ENCODE measurements around the gene RASGEF1C. TPM values are rescaled to one million over a fixed set of nuclear protein-coding genes. Genes with fewer than 3 reads are reported as not detected.

Gene RASGEF1C
- total and polyA plus RNA-seq, 10 of the 15 experiments (the other 5 are each of a cell fraction or from before 2014, with no cell fraction given) = not detected

DNA sequence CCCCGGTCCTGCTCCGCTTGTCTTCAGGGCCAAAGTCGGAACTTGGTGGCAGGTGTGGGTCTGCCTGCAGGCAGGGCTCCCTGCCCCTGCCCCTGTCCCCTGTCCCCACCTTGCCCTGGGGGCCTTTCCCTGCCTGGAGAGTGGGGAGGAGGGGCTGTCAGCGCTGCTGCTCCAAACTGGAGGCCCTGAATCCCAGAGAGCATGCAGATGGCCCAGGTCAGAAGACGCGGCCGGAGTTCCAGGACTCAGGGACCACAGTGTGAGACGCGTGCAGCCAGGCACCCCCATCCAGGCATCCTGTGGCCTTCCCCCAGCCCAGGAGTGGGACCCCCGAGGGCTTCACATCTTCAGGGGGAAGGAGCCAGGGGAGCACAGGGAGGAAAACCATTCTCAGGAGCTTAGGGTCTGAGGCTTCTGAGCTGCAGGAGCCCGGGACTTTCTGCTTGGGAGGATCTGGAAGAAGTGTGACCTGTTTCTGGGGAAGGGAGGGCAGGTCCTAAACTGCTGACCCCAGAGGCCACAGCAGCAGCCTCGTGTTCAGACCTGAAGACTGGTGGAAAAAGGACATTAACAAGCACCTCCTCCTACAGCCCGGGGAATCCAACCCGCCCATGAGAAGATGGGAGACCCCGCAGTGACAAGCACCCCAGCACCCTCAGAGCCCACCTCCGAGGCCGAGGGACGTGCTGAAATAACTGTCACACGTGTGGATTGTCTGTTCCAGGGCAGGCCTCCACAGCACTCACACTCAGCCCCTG is 38.0 kb downstream of the RASGEF1C start:
- intact Hi-C loops (cut with micrococcal nuclease; ENCODE audit: unreplicated experiment) = no loop called here
- TF ChIP-seq ATF2 (IDR thresholded peaks at IDR 0.05; ENCODE audit: low read length) (no peak), MEF2B (IDR thresholded peaks at IDR 0.05; ENCODE audit: partially characterized antibody, poor library complexity, severe bottlenecking) (no peak), ZNF207 (IDR thresholded peaks at IDR 0.05; ENCODE audit: borderline replicate concordance) (no peak), POU2F2 (IDR thresholded peaks at IDR 0.05; ENCODE audit: borderline replicate concordance, low read depth, low read length) (no peak), GABPA (IDR thresholded peaks at IDR 0.05; ENCODE audit: low read depth) (no peak), ZNF24 (IDR thresholded peaks at IDR 0.05) (no peak), NR2C1 (IDR thresholded peaks at IDR 0.05) (no peak), SREBF2 (IDR thresholded peaks at IDR 0.05; ENCODE audit: low read length) (no peak), ZNF592 (IDR thresholded peaks at IDR 0.05) (no peak), CHD2 (IDR thresholded peaks at IDR 0.05; ENCODE audit: borderline replicate concordance, low read depth, low read length) (no peak), EED (IDR thresholded peaks at IDR 0.05; ENCODE audit: low read depth) (no peak), ATF3 (IDR thresholded peaks at IDR 0.05; ENCODE audit: borderline replicate concordance, extremely low read depth, low read depth, low read length) (no peak), SREBF1 (IDR thresholded peaks at IDR 0.05; ENCODE audit: low read length) (no peak), POLR2A (IDR thresholded peaks at IDR 0.05; ENCODE audit: low read depth, low read length) (no peak), RELA (IDR thresholded peaks at IDR 0.05; ENCODE audit: borderline replicate concordance, partially characterized antibody) (no peak), ZBED1 (IDR thresholded peaks at IDR 0.05; ENCODE audit: borderline replicate concordance) (no peak), TARDBP (IDR thresholded peaks at IDR 0.05; ENCODE audit: borderline replicate concordance) (no peak), NR2C2 (IDR thresholded peaks at IDR 0.05; ENCODE audit: borderline replicate concordance, control insufficient read depth, insufficient read length, low read depth) (no peak)
- TF ChIP-seq, protein P1, sequence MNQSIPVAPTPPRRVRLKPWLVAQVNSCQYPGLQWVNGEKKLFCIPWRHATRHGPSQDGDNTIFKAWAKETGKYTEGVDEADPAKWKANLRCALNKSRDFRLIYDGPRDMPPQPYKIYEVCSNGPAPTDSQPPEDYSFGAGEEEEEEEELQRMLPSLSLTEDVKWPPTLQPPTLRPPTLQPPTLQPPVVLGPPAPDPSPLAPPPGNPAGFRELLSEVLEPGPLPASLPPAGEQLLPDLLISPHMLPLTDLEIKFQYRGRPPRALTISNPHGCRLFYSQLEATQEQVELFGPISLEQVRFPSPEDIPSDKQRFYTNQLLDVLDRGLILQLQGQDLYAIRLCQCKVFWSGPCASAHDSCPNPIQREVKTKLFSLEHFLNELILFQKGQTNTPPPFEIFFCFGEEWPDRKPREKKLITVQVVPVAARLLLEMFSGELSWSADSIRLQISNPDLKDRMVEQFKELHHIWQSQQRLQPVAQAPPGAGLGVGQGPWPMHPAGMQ (IDR thresholded peaks at IDR 0.05; ENCODE audit: borderline replicate concordance) = no peak

More for the DNA sequence above, 38.0 kb downstream of the RASGEF1C start:
- ChIA-PET CTCF (no interaction called here), SMC1A (ENCODE audit: uncharacterized antibody, unreplicated experiment) (no interaction called here), POLR2A (no interaction called here), RAD21 (ENCODE audit: unreplicated experiment) (no interaction called here)
- 51% methylated on average over 19 of the region's 19 CpGs for WGBS (ENCODE audit: insufficient coverage, insufficient replicate concordance, low lambda C conversion rate, missing lambda C conversion rate)
- Histone ChIP-seq H3K27me3 (replicated peaks in 1 of 2; ENCODE audit: control insufficient read depth in 2 of 2, insufficient read depth in 2 of 2, low read length in 1 of 2) (no peaks in the 10 kb centered on the region; a peak in 1 of 4 replicates), H3K36me3 (ENCODE audit: control insufficient read depth in 2 of 2, insufficient read depth in 2 of 2, low read length in 1 of 2) (no peaks in the 10 kb centered on the region), H2AFZ (ENCODE audit: control insufficient read depth, low read depth, low read length) (no peak overlapping the region), H3K79me2 (ENCODE audit: control insufficient read depth, insufficient read depth, low read length) (no peaks in the 10 kb centered on the region), H4K20me1 (ENCODE audit: control insufficient read depth, insufficient read depth) (no peaks in the 10 kb centered on the region), H3K4me1 (ENCODE audit: control insufficient read depth, insufficient read depth, low read length) (no peaks in the 10 kb centered on the region), H3K27ac (ENCODE audit: control insufficient read depth, insufficient read depth) (no peak overlapping the region), H3K9me3 (replicated peaks; ENCODE audit: control insufficient read depth, insufficient read depth, low read length) (no peaks in the 10 kb centered on the region), H3K9ac (ENCODE audit: control insufficient read depth, insufficient read depth, low read length) (no peak overlapping the region), H3K4me2 (ENCODE audit: control insufficient read depth, insufficient read depth) (no peak overlapping the region), H3K4me3 (no peak overlapping the region)
- FAIRE-seq (no peak), DNase-seq (ENCODE audit: low read depth, low spot score) (no peak), ATAC-seq (no peak)
- BruUV-seq (replicated peaks) = no TSS peak
- in situ Hi-C loops (cut with MboI) = no loop called here

Measured in GM12878 (cell line).